Mesendoderm (in vitro differentiated cells): ENCODE data around the gene PRSS22.

Source experiments
- DNase-seq: peaks from one replicate; pipeline ENCODE4 v3.0.0; 2013
- H2AK5ac ChIP-seq: 2 replicates; pipeline ENCODE4 v1.6.1; 2013; ENCODE audit warnings: low read length, inconsistent platforms
- H2BK120ac ChIP-seq: 2 replicates; pipeline ENCODE4 v1.6.1; 2013; ENCODE audit warnings: low read depth, mild to moderate bottlenecking, low read length, moderate library complexity, mixed read lengths
- H2BK15ac ChIP-seq: replicated peaks from 2 replicates; pipeline ENCODE4 v1.6.1; 2013; ENCODE audit warnings: low read depth, mild to moderate bottlenecking, moderate library complexity
- H2BK5ac ChIP-seq: 2 replicates; pipeline ENCODE4 v1.6.1; 2013; ENCODE audit warnings: low read length, inconsistent platforms
- H3K18ac ChIP-seq: 2 replicates; pipeline ENCODE4 v1.6.1; 2013; ENCODE audit warnings: mild to moderate bottlenecking, low read length, mixed read lengths
- H3K23ac ChIP-seq: one replicate; pipeline ENCODE4 v1.6.1; 2013; ENCODE audit warnings: low read length
- H3K27ac ChIP-seq: 2 replicates; pipeline ENCODE4 v1.5.1; 2013; ENCODE audit warnings: low read depth, mild to moderate bottlenecking, inconsistent platforms, low read length, moderate library complexity
- H3K27me3 ChIP-seq: 2 replicates; pipeline ENCODE4 v1.6.1; 2013; ENCODE audit warnings: low read length, control low read depth, mild to moderate bottlenecking, inconsistent platforms; ENCODE audit not compliant: insufficient read depth, poor library complexity
- H3K36me3 ChIP-seq: 2 replicates; pipeline ENCODE4 v1.6.1; 2013; ENCODE audit warnings: low read length, inconsistent platforms; ENCODE audit not compliant: control insufficient read depth, insufficient read depth
- H3K4ac ChIP-seq: one replicate; pipeline ENCODE4 v1.6.1; 2013; ENCODE audit warnings: low read depth, mild to moderate bottlenecking, low read length, moderate library complexity
- H3K4me1 ChIP-seq: 2 replicates; pipeline ENCODE4 v1.6.1; 2013; ENCODE audit warnings: low read depth, low read length, inconsistent platforms; ENCODE audit not compliant: control insufficient read depth
- H3K4me2 ChIP-seq: 2 replicates; pipeline ENCODE4 v1.6.1; 2013; ENCODE audit warnings: low read length
- H3K4me3 ChIP-seq: 2 replicates; pipeline ENCODE4 v1.5.1; 2013; ENCODE audit warnings: mild to moderate bottlenecking, low read length
- H3K56ac ChIP-seq: one replicate; pipeline ENCODE4 v1.6.1; 2013; ENCODE audit warnings: low read length
- H3K79me1 ChIP-seq: 2 replicates; pipeline ENCODE4 v1.6.1; 2013; ENCODE audit warnings: low read length, inconsistent platforms
- H3K79me2 ChIP-seq: 2 replicates; pipeline ENCODE4 v1.6.1; 2013; ENCODE audit warnings: mild to moderate bottlenecking, low read length; ENCODE audit not compliant: control insufficient read depth, insufficient read depth
- H3K9ac ChIP-seq: 2 replicates; pipeline ENCODE4 v1.6.1; 2013; ENCODE audit warnings: low read length, inconsistent platforms
- H4K5ac ChIP-seq: one replicate; pipeline ENCODE4 v1.6.1; 2013; ENCODE audit warnings: low read length
- H4K8ac ChIP-seq: one replicate; pipeline ENCODE4 v1.6.1; 2013; ENCODE audit warnings: low read depth, mild to moderate bottlenecking, control low read depth, low read length, moderate library complexity
- WGBS: extraction: QIAGEN DNeasy Blood & Tissue Kit; methylation state at CpG from one replicate; pipeline ENCODE4 v1.1.7; 2013; ENCODE audit warnings: low lambda C conversion rate, missing lambda C conversion rate; ENCODE audit not compliant: insufficient coverage; ENCODE audit errors: extremely low coverage; 5-methylcytosine and 5-hydroxymethylcytosine counted together

Gene PRSS22

DNA sequence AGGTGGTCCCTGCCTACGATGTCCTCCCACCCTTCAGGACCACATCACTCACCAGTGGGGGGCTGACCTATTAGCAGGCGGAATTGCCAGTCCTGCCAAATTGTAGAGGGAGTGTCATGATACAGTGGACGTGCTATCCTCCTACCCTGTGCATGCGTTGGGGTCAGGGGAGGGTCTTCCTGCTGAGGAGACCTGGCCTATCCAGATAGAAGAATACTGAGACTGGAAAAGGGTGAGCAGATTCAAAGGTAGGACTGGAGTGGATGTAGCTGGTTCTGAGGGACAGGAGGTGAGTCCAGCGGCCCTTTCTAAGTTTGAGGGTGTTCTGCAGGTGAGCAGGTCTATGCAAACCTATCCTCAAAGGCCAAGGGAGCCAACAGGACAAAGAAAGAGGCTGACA, 51.7 kb downstream of the PRSS22 start:
- Histone ChIP-seq H3K79me1 (no peaks in the 10 kb centered on the region), H2BK5ac (no peak overlapping the region), H3K79me2 (no peaks in the 10 kb centered on the region), H3K4me1 (no peaks in the 10 kb centered on the region), H3K27ac (no peak overlapping the region), H3K18ac (no peak overlapping the region), H3K56ac (no peak overlapping the region), H3K9ac (no peak overlapping the region), H3K36me3 (no peaks in the 10 kb centered on the region), H3K4me3 (no peak overlapping the region), H2BK120ac (no peak overlapping the region), H3K23ac (no peak overlapping the region), H3K4me2 (no peak overlapping the region), H4K8ac (no peak overlapping the region), H4K5ac (no peak overlapping the region), H2BK15ac (no peak overlapping the region), H3K27me3 (no peaks in the 10 kb centered on the region), H3K4ac (no peak overlapping the region), H2AK5ac (no peak overlapping the region)
- DNase-seq, result no peak
- no CpG with 5 or more reads among the region's 5 CpGs for WGBS

DNA sequence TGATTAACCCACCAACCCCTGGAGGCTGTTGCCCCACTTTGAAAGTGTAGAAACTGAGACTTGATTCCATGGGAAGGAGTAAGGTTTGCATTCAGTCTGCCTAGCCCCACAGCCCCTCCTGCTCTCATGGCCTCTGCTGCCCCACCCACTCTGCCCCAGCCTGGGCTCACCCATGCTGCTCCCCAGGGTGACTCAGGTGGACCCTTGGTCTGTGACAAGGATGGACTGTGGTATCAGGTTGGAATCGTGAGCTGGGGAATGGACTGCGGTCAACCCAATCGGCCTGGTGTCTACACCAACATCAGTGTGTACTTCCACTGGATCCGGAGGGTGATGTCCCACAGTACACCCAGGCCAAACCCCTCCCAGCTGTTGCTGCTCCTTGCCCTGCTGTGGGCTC, 53.2 kb downstream of the PRSS22 start:
- no peak for DNase-seq
- Histone ChIP-seq H3K79me1 (no peaks in the 10 kb centered on the region), H3K27ac (no peak overlapping the region), H2AK5ac (no peak overlapping the region), H3K9ac (no peak overlapping the region), H3K4me1 (no peaks in the 10 kb centered on the region), H2BK15ac (no peak overlapping the region), H4K8ac (no peak overlapping the region), H3K56ac (no peak overlapping the region), H3K4me3 (no peak overlapping the region), H3K36me3 (no peaks in the 10 kb centered on the region), H3K4ac (no peak overlapping the region), H3K27me3 (no peaks in the 10 kb centered on the region), H2BK120ac (no peak overlapping the region), H3K79me2 (no peaks in the 10 kb centered on the region), H3K4me2 (no peak overlapping the region), H2BK5ac (no peak overlapping the region), H3K18ac (no peak overlapping the region), H4K5ac (no peak overlapping the region), H3K23ac (no peak overlapping the region)
- no CpG with 5 or more reads among the region's 4 CpGs for WGBS

GRCh38 chr16:2803545-2804195, 54.3 kb downstream of the PRSS22 start:
- Histone ChIP-seq H3K36me3 (no peaks in the 10 kb centered on the region), H4K5ac (no peak overlapping the region), H3K4me3 (no peak overlapping the region), H3K4me2 (no peak overlapping the region), H2BK5ac (no peak overlapping the region), H3K18ac (no peak overlapping the region), H3K23ac (no peak overlapping the region), H3K4me1 (no peaks in the 10 kb centered on the region), H2BK15ac (no peak overlapping the region), H3K27me3 (no peaks in the 10 kb centered on the region), H2AK5ac (no peak overlapping the region), H2BK120ac (no peak overlapping the region), H3K4ac (no peak overlapping the region), H3K27ac (no peak overlapping the region), H3K9ac (no peak overlapping the region), H3K79me2 (no peaks in the 10 kb centered on the region), H3K56ac (no peak overlapping the region), H3K79me1 (no peaks in the 10 kb centered on the region), H4K8ac (no peak overlapping the region)
- no CpG with 5 or more reads among the region's 3 CpGs for WGBS
- no peak for DNase-seq
